Mucosa of stomach (tissue), 1 donor: ENCODE data around the gene SLC37A2.
"Not testable (repeated sequence)": the region's sequence is repeated elsewhere in the genome, so short reads cannot be mapped to it uniquely, and the experiment has no call there.

Experiments used
- H3K27me3 ChIP-seq: one replicate; pipeline ENCODE4 v1.7.0; 2013; ENCODE audit warnings: mild to moderate bottlenecking, low read length; ENCODE audit not compliant: control insufficient read depth, insufficient read depth
- H3K36me3 ChIP-seq: one replicate; pipeline ENCODE4 v1.7.0; 2013; ENCODE audit warnings: low read length; ENCODE audit not compliant: control insufficient read depth, insufficient read depth
- H3K4me1 ChIP-seq: one replicate; pipeline ENCODE4 v1.7.0; 2013; ENCODE audit warnings: mild to moderate bottlenecking, low read length; ENCODE audit not compliant: control insufficient read depth, insufficient read depth
- H3K4me3 ChIP-seq: one replicate; pipeline ENCODE4 v1.7.0; 2013; ENCODE audit warnings: low read length
- H3K9ac ChIP-seq: one replicate; pipeline ENCODE4 v1.7.0; 2013; ENCODE audit warnings: mild to moderate bottlenecking, low read length, moderate library complexity
- H3K9me3 ChIP-seq: one replicate; pipeline ENCODE4 v1.7.0; 2013; ENCODE audit warnings: mild to moderate bottlenecking, low read length, moderate library complexity; ENCODE audit not compliant: control insufficient read depth
- donor health status: Pancreatic carcinoma.

The SLC37A2 gene

DNA sequence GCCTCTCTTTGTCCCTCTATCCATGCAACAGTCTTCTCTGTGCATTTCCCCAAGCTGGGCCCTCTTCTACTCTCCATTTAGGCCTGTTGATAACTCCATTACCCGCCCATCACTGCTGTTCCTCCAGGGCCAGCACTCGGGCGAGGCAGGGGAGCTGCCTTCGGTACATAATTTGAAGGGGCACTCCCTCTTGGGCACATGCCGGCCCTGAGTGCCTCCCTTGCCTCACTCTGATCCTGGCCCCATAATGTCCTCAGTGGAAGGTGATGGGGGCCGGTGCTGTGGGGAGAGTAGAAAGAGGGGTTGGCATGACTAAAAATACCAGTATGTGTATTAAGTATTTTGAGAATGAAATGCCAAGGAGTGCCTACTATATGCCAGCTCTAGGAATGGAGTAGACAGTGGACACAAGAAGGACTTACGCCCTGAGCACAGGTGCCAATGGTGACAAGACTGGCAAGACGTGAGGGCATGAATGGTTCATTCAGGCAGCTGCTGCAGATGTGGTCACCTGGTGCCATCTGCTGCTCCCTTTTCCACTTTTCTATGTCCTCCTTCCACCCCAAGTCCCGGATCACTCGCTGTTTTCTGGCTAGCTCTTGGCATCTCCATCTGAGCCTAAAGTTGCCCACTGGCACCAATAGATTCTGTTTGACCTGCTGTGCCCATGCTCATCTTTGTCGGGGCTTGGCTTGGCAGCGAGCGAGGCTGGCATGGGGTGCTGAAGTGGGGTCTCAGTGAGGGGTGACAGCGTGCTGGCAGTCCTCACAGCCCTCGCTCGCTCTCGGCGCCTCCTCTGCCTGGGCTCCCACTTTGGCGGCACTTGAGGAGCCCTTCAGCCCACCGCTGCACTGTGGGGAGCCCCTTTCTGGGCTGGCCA is 25.7 kb downstream of the SLC37A2 start:
- Histone ChIP-seq H3K4me1 (no peaks in the 10 kb centered on the region), H3K27me3 (no peaks in the 10 kb centered on the region), H3K9ac (no peak overlapping the region), H3K4me3 (no peak overlapping the region), H3K9me3 (no peaks in the 10 kb centered on the region), H3K36me3 (no peaks in the 10 kb centered on the region)

GRCh38 chr11:125089481-125089880 is 26.4 kb downstream of the SLC37A2 start:
- not testable (repeated sequence) for H3K36me3 ChIP-seq, H3K9me3 ChIP-seq, H3K27me3 ChIP-seq, H3K9ac ChIP-seq, H3K4me1 ChIP-seq, H3K4me3 ChIP-seq

DNA sequence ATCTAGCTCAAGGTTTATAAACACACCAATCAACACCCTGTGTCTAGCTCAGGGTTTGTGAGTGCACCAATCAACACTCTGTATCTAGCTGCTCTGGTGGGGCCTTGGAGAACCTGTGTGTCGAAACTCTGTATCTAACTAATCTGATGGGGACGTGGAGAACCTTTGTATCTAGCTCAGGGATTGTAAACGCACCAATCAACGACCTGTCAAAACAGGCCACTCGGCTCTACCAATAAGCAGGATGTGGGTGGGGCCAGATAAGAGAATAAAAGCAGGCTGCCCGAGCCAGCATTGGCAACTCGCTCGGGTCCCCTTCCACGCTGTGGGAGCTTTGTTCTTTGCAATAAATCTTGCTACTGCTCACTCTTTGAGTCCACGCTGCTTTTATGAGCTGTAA is 27.0 kb downstream of the SLC37A2 start:
- H3K4me1 ChIP-seq, H3K9me3 ChIP-seq, H3K4me3 ChIP-seq, H3K9ac ChIP-seq, H3K36me3 ChIP-seq, H3K27me3 ChIP-seq: not testable (repeated sequence)

DNA sequence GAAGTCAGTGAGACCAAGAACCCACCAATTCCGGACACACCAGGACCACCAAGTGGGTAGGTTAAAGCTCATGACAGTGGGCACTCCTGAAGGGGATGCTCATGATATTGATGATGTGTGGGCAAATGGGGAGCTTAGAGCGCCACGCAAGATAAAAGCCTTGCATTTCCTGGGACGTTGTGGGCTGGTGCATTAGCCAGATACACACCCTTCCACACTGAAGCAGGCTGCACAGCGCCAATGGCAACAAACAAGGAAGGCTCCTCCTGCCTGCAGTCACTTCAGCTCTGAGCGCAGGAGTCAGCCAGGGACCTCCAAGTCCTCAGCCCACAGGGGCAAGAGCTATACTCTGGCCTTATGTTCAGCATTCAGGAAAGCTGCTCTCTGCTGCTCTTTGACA is 27.7 kb downstream of the SLC37A2 start:
- no peaks in the 10 kb centered on the region for H3K9me3 ChIP-seq
- no peaks in the 10 kb centered on the region for H3K4me1 ChIP-seq
- no peak overlapping the region for H3K9ac ChIP-seq
- H3K27me3 ChIP-seq: no peaks in the 10 kb centered on the region
- H3K36me3 ChIP-seq: no peaks in the 10 kb centered on the region
- H3K4me3 ChIP-seq: no peak overlapping the region

- no peaks in the 10 kb centered on the region for H3K4me1 ChIP-seq
- no peak overlapping the region for H3K9ac ChIP-seq
- no peak overlapping the region for H3K4me3 ChIP-seq
- no peaks in the 10 kb centered on the region for H3K9me3 ChIP-seq
- H3K27me3 ChIP-seq: no peaks in the 10 kb centered on the region
- H3K36me3 ChIP-seq: no peaks in the 10 kb centered on the region
Measured at GRCh38 chr11:125091247-125091876, 28.3 kb downstream of the SLC37A2 start.

- H3K27me3 ChIP-seq: no peaks in the 10 kb centered on the region
- H3K4me1 ChIP-seq: no peaks in the 10 kb centered on the region
- no peak overlapping the region for H3K4me3 ChIP-seq
- H3K9me3 ChIP-seq: no peaks in the 10 kb centered on the region
- H3K36me3 ChIP-seq: no peaks in the 10 kb centered on the region
- no peak overlapping the region for H3K9ac ChIP-seq
Measured at GRCh38 chr11:125091877-125092664, 29.0 kb downstream of the SLC37A2 start.

- Histone ChIP-seq H3K4me3 (no peak overlapping the region), H3K9ac (no peak overlapping the region), H3K27me3 (no peaks in the 10 kb centered on the region), H3K4me1 (no peaks in the 10 kb centered on the region), H3K36me3 (no peaks in the 10 kb centered on the region), H3K9me3 (no peaks in the 10 kb centered on the region)
Measured at GRCh38 chr11:125092669-125093068, 29.6 kb downstream of the SLC37A2 start.

- H3K4me3 ChIP-seq: no peak overlapping the region
- no peaks in the 10 kb centered on the region for H3K36me3 ChIP-seq
- H3K27me3 ChIP-seq: no peaks in the 10 kb centered on the region
- no peak overlapping the region for H3K9ac ChIP-seq
- H3K4me1 ChIP-seq: no peaks in the 10 kb centered on the region
- no peaks in the 10 kb centered on the region for H3K9me3 ChIP-seq
Measured at GRCh38 chr11:125093502-125093901, 30.4 kb downstream of the SLC37A2 start.

GRCh38 chr11:125094731-125095130 is 31.6 kb downstream of the SLC37A2 start:
- no peaks in the 10 kb centered on the region for H3K4me1 ChIP-seq
- H3K4me3 ChIP-seq: no peak overlapping the region
- no peaks in the 10 kb centered on the region for H3K27me3 ChIP-seq
- H3K36me3 ChIP-seq: no peaks in the 10 kb centered on the region
- H3K9me3 ChIP-seq: no peaks in the 10 kb centered on the region
- H3K9ac ChIP-seq: no peak overlapping the region

- H3K4me1 ChIP-seq: no peaks in the 10 kb centered on the region
- H3K9me3 ChIP-seq: no peaks in the 10 kb centered on the region
- H3K4me3 ChIP-seq: no peak overlapping the region
- H3K27me3 ChIP-seq: no peaks in the 10 kb centered on the region
- no peaks in the 10 kb centered on the region for H3K36me3 ChIP-seq
- no peak overlapping the region for H3K9ac ChIP-seq
Measured at GRCh38 chr11:125100136-125100535, 37.0 kb downstream of the SLC37A2 start.

DNA sequence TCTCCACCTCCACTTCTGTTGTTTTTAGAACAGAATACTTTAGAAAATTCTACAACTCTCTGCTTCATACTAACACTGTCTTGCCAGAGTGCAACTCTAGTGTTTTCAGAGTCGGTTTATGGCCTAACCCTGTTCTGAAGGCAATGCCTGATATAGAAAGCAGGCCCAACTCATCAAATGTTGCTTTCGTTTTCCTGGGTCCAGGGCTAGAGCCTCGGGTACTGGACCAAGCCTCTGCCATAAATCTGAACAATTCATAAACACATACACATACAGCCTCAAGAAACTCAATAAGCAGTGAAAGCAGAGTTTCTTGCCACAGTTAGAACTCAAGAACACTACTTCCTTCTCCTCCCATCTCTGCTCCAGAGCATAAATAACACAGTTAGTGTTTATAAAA is 38.5 kb downstream of the SLC37A2 start:
- no peaks in the 10 kb centered on the region for H3K27me3 ChIP-seq
- no peaks in the 10 kb centered on the region for H3K9me3 ChIP-seq
- no peak overlapping the region for H3K9ac ChIP-seq
- no peak overlapping the region for H3K4me3 ChIP-seq
- H3K36me3 ChIP-seq: no peaks in the 10 kb centered on the region
- H3K4me1 ChIP-seq: no peaks in the 10 kb centered on the region

DNA sequence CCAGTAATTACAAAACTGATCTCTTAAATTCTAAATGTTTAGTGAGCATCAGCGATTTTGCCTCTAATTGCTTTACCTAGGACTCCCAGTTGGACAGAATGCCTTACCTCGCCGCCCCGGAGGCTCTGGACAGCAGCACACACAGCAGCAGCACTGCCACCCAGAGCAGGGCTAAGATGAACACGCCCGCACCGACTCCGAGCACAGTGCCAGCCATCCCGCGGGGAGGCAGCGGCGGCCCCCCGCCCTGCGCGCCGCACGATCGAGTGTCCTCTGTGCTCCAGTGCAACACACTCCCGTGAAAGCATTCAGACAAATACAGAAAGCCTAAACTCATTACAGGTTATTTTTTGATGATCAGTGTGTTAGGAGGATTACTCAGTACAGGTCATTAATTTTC is 38.9 kb downstream of the SLC37A2 start:
- no peaks in the 10 kb centered on the region for H3K4me1 ChIP-seq
- no peak overlapping the region for H3K9ac ChIP-seq
- H3K27me3 ChIP-seq: no peaks in the 10 kb centered on the region
- no peaks in the 10 kb centered on the region for H3K9me3 ChIP-seq
- H3K36me3 ChIP-seq: no peaks in the 10 kb centered on the region
- H3K4me3 ChIP-seq: no peak overlapping the region
